OCI-LY7 (cell line): ENCODE data around the gene PELI2. TPM values are rescaled to one million over a fixed set of nuclear protein-coding genes. Genes with fewer than 3 reads are reported as not detected.

ENCODE experiments used
- BruUV-seq: library from RNA; stranded (reverse); fragments of 400-500 nt; replicated peaks from 2 replicates; lab custom pipeline; 2021; lab: Mats Ljungman, UMichigan
- CTCF ChIA-PET: fragments of 300-600 bp; sonication (Branson Sonifier 250); formaldehyde crosslinking; loops from one replicate; lab custom pipeline; 2022; ENCODE audit warnings: antibody characterized with exemption; ENCODE audit not compliant: unreplicated experiment; lab: Charles Lee
- POLR2A ChIA-PET: fragments of 300-600 bp; sonication (Branson Sonifier 250); formaldehyde crosslinking; loops from one replicate; lab custom pipeline; 2022; ENCODE audit warnings: antibody characterized with exemption; lab: Charles Lee
- DNase-seq: peaks from one replicate; pipeline ENCODE4 v3.0.0-alpha.2; 2015; ENCODE audit warnings: low spot score
- H2AFZ ChIP-seq: fragments of 200-600 bp; sonication (generic), shearing (Covaris generic); 2 replicates; pipeline ENCODE4 v1.6.1; 2014; ENCODE audit warnings: mild to moderate bottlenecking, antibody characterized with exemption, low read length, moderate library complexity
- H3K27ac ChIP-seq: fragments of 200-600 bp; sonication (generic); 2 replicates; pipeline ENCODE4 v1.5.1; 2014; ENCODE audit warnings: mixed run types, low read depth, mild to moderate bottlenecking, moderate library complexity, low read length, inconsistent platforms; ENCODE audit not compliant: poor library complexity, severe bottlenecking
- H3K36me3 ChIP-seq: fragments of 200-600 bp; sonication (generic); 2 replicates; pipeline ENCODE4 v1.6.1; 2014; ENCODE audit warnings: mild to moderate bottlenecking, antibody characterized with exemption, low read length, moderate library complexity, mixed read lengths; ENCODE audit not compliant: insufficient read depth
- H3K4me1 ChIP-seq: fragments of 200-600 bp; sonication (generic); 2 replicates; pipeline ENCODE4 v1.5.1; 2014; ENCODE audit warnings: mild to moderate bottlenecking, low read length; ENCODE audit not compliant: insufficient read depth, poor library complexity, severe bottlenecking
- H3K4me2 ChIP-seq: fragments of 200-600 bp; sonication (generic); 2 replicates; pipeline ENCODE4 v1.6.1; 2014; ENCODE audit warnings: mild to moderate bottlenecking, low read length
- H3K4me3 ChIP-seq: fragments of 200-600 bp; sonication (generic); 2 replicates; pipeline ENCODE4 v1.5.1; 2014; ENCODE audit warnings: mild to moderate bottlenecking, low read depth, low read length; ENCODE audit not compliant: poor library complexity, severe bottlenecking
- H3K79me2 ChIP-seq: fragments of 200-600 bp; sonication (generic); 2 replicates; pipeline ENCODE4 v1.6.1; 2016; ENCODE audit warnings: low read depth, mild to moderate bottlenecking, low read length, moderate library complexity, mixed read lengths; ENCODE audit not compliant: insufficient read depth
- H3K9me2 ChIP-seq: fragments of 200-600 bp; sonication (generic); 2 replicates; pipeline ENCODE4 v1.6.1; 2016; ENCODE audit warnings: mild to moderate bottlenecking, low read length, mixed read lengths; ENCODE audit not compliant: insufficient read depth
- H3K9me3 ChIP-seq: fragments of 200-600 bp; sonication (generic); 2 replicates; pipeline ENCODE4 v1.6.1; 2014; ENCODE audit warnings: mild to moderate bottlenecking, mixed run types, low read length, mixed read lengths
- H4K20me1 ChIP-seq: fragments of 200-600 bp; sonication (generic); 2 replicates; pipeline ENCODE4 v1.6.1; 2014; ENCODE audit warnings: mild to moderate bottlenecking, antibody characterized with exemption, low read length, moderate library complexity, mixed read lengths; ENCODE audit not compliant: insufficient read depth
- EZH2phosphoT487 ChIP-seq: fragments of 200-600 bp; sonication (generic); IDR thresholded peaks from 2 replicates; pipeline ENCODE4 v1.6.1; 2018; ENCODE audit warnings: low read depth, borderline replicate concordance, mild to moderate bottlenecking, mixed run types, antibody characterized with exemption, low read length, moderate library complexity, mixed read lengths
- intact Hi-C: fragments of 100-400 bp; cut with micrococcal nuclease; formaldehyde crosslinking; loops from one replicate; pipeline ENCODE4 v1.10.0; 2022; ENCODE audit not compliant: unreplicated experiment
- total RNA-seq, 2 experiments: library from RNA; depleted of rRNA in 1 of 2; stranded (reverse); fragments of >200 nt in 1 of 2; shearing (Covaris generic) in 1 of 2; gene quantifications; 2 replicates each; pipeline ENCODE4 v1.2.3, GENCODE V29; 2014 to 2022
- TF ChIP-seq, protein P1 (sequence below): fragments of 200-600 bp; sonication (generic); conservative IDR thresholded peaks from 2 replicates; pipeline ENCODE4 v1.5.1; 2014; ENCODE audit warnings: mild to moderate bottlenecking, antibody characterized with exemption, low read length, moderate library complexity, mixed read lengths

Gene PELI2
- total RNA-seq, 2 experiments from 2014 or later = 2.8 to 3.8 TPM

DNA sequence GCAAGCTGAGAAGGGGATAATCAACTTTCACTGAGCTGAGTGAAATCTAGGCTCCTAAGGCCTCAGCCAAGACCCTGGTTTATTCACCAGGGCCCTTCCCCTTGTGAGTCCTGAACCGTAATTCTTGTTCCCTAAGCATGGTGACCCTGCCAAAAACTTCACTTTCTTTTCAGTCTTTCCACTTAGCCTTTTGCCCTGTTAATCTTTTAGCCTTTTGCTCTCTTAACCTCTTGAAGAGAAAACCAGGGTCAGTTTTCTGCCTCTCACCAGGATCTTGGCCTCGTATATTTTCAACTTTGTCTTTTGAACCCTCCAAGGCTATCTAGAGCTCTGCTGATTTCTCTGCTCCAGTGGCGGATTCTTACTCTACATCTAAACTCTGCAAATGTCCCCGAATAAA is 191.0 kb downstream of the PELI2 start:
- no peaks in the 10 kb centered on the region for H3K4me1 ChIP-seq
- H3K4me2 ChIP-seq = no peak overlapping the region
- H3K9me3 ChIP-seq = no peaks in the 10 kb centered on the region
- BruUV-seq = no TSS peak
- H2AFZ ChIP-seq = no peak overlapping the region
- H3K79me2 ChIP-seq = no peaks in the 10 kb centered on the region
- H3K36me3 ChIP-seq = no peaks in the 10 kb centered on the region
- no peak for TF ChIP-seq EZH2phosphoT487
- TF ChIP-seq, protein P1, sequence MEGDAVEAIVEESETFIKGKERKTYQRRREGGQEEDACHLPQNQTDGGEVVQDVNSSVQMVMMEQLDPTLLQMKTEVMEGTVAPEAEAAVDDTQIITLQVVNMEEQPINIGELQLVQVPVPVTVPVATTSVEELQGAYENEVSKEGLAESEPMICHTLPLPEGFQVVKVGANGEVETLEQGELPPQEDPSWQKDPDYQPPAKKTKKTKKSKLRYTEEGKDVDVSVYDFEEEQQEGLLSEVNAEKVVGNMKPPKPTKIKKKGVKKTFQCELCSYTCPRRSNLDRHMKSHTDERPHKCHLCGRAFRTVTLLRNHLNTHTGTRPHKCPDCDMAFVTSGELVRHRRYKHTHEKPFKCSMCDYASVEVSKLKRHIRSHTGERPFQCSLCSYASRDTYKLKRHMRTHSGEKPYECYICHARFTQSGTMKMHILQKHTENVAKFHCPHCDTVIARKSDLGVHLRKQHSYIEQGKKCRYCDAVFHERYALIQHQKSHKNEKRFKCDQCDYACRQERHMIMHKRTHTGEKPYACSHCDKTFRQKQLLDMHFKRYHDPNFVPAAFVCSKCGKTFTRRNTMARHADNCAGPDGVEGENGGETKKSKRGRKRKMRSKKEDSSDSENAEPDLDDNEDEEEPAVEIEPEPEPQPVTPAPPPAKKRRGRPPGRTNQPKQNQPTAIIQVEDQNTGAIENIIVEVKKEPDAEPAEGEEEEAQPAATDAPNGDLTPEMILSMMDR = no peak
- H3K27ac ChIP-seq = no peak overlapping the region
- H4K20me1 ChIP-seq = no peaks in the 10 kb centered on the region
- no peak for DNase-seq
- intact Hi-C loops = no loop called here
- CTCF ChIA-PET = no interaction called here
- H3K9me2 ChIP-seq = no peaks in the 10 kb centered on the region
- POLR2A ChIA-PET = interaction anchor here (1.0 kb wide), 1 partner anchor 31 kb away, joined by 3 read pairs; no protein-coding TSS in a partner anchor
- no peak overlapping the region for H3K4me3 ChIP-seq

DNA sequence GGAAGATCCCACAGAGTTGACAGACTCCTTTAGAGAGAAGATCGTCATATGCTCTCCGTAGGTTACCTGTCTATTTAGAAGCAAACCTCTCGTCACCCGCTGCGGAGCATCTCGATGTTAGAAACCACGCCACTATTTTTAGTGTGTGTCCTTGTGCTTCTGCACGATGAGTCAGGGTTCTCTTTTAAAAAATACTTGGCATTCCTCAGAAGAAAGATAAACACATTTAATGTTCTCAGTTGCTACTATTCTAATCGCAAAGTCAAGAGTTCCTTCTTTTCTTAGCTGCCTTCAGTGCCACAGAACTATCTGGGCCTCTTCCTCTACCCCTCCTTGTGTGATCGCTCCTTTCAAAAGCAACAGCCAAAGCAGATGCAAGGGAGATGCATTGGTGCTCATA is 192.4 kb downstream of the PELI2 start:
- ChIA-PET CTCF (no interaction called here), POLR2A (interaction anchor here (0.5 kb wide), 1 partner anchor 646 kb away, joined by 5 read pairs; no protein-coding TSS in a partner anchor)
- no peak for DNase-seq
- Histone ChIP-seq H3K4me2 (no peak overlapping the region), H3K9me2 (no peaks in the 10 kb centered on the region), H2AFZ (no peak overlapping the region), H3K9me3 (no peaks in the 10 kb centered on the region), H3K4me1 (no peaks in the 10 kb centered on the region), H3K27ac (no peak overlapping the region), H3K36me3 (no peaks in the 10 kb centered on the region), H3K4me3 (no peak overlapping the region), H3K79me2 (no peaks in the 10 kb centered on the region), H4K20me1 (no peaks in the 10 kb centered on the region)
- intact Hi-C loops = no loop called here
- no TSS peak for BruUV-seq
- no peak for TF ChIP-seq EZH2phosphoT487
- TF ChIP-seq, protein P1 = no peak

DNA sequence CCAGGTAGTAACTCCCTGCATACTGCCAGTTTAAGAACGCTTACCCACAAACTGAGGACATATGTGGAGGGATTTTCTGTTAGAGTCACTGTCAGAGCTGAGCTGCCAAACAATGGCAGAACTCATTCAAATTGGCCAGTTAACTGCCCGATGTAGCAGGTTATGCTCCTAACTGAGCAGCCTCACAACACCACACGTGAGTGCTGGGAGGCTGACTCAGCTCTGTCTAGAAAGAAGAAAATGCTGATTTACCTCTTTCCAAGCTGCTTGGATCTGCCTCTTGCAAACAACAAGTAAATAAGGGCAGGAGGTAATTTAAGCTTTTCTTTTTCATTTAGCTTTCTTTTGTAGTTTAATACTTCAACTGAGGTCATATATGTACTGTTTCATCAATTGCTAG is 195.6 kb downstream of the PELI2 start:
- H2AFZ ChIP-seq = no peak overlapping the region
- no TSS peak for BruUV-seq

More for the DNA sequence above, 195.6 kb downstream of the PELI2 start:
- Histone ChIP-seq H3K36me3 (no peaks in the 10 kb centered on the region), H3K79me2 (no peaks in the 10 kb centered on the region), H4K20me1 (no peaks in the 10 kb centered on the region), H3K9me3 (no peaks in the 10 kb centered on the region), H3K4me1 (no peaks in the 10 kb centered on the region), H3K4me3 (no peak overlapping the region), H3K4me2 (no peak overlapping the region), H3K27ac (no peak overlapping the region), H3K9me2 (no peaks in the 10 kb centered on the region)
- intact Hi-C loops = no loop called here
- DNase-seq = no peak
- TF ChIP-seq EZH2phosphoT487 = no peak
- TF ChIP-seq, protein P1 = no peak
- CTCF ChIA-PET = no interaction called here
- POLR2A ChIA-PET = interaction anchor here (0.5 kb wide), 1 partner anchor 657 kb away, joined by 3 read pairs; no protein-coding TSS in a partner anchor
